ENCODE data around the gene IFT74. TPM values are rescaled to one million over a fixed set of nuclear protein-coding genes. Genes with fewer than 3 reads are reported as not detected.

Gene IFT74
- total RNA-seq, 4 donors from 2014 or later: 17.0 to 24.0 (median 22.2) TPM

- Histone ChIP-seq H3K27me3 (no peaks in the 10 kb centered on the region), H3K36me3 (peaks cover 0 to 41% (median 0%) of the 10 kb centered on the region in 3 donors), H3K9me3 (no peaks in the 10 kb centered on the region), H3K4me3 (no peak overlapping the region), H3K4me1 (no peaks in the 10 kb centered on the region), H3K27ac (no peak overlapping the region)
- peak; percentile 40 to 82 for DNase-seq (ENCODE audit: low spot score in 2 of 2)
- WGBS, 2 donors: 3 to 7% methylated on average over 4 of the region's 4 CpGs
- TF ChIP-seq POLR2A (IDR thresholded peaks at IDR 0.05) (no peak), CTCF (IDR thresholded peaks at IDR 0.05) (peak; percentile 70 to 77 (median 73))
These were observed 77.7 kb downstream of the IFT74 start for GRCh38 chr9:27033815-27034403.

GRCh38 chr9:27037499-27037898 lies 81.3 kb downstream of the IFT74 start:
- H3K4me1 ChIP-seq: no peaks in the 10 kb centered on the region
- peaks cover 0 to 19% (median 0%) of the 10 kb centered on the region in 3 donors for H3K36me3 ChIP-seq
- no peak overlapping the region for H3K4me3 ChIP-seq
- WGBS, 2 donors: 88 to 93% methylated on average over 2 of the region's 2 CpGs
- H3K27me3 ChIP-seq: no peaks in the 10 kb centered on the region
- no peak for DNase-seq (ENCODE audit: low spot score in 2 of 2)
- no peak for TF ChIP-seq EP300 (IDR thresholded peaks at IDR 0.05)
- TF ChIP-seq POLR2A (IDR thresholded peaks at IDR 0.05): no peak
- no peak for TF ChIP-seq CTCF (IDR thresholded peaks at IDR 0.05)
- no peaks in the 10 kb centered on the region for H3K9me3 ChIP-seq
- H3K27ac ChIP-seq: no peak overlapping the region

GRCh38 chr9:27041746-27042145 lies 85.5 kb downstream of the IFT74 start:
- H3K27ac ChIP-seq: no peak overlapping the region
- TF ChIP-seq CTCF (IDR thresholded peaks at IDR 0.05) (no peak), POLR2A (IDR thresholded peaks at IDR 0.05) (no peak), EP300 (IDR thresholded peaks at IDR 0.05) (no peak)

DNA sequence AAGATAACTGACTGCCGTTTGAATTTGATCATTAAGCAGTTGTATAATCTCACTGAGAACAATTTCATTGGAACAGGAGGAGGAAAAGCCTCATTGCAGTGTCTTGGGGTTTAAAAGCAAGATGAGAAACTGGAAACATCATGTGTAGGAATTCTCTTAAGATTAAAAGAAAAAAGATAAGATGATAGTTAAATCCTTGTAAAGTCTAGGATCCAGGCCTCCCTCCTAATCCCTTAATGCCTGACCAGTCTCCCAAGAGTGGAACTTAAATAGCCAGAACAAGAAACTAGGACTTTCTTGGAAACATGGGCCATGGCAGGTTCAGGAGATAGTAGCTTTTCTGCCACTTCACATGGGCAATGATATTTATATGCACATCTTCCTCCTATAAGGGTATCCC lies 86.3 kb downstream of the IFT74 start:
- DNase-seq (ENCODE audit: low spot score in 2 of 2): no peak
- H3K4me1 ChIP-seq: no peaks in the 10 kb centered on the region
- 71 to 81% methylated on average over 1 of the region's 1 CpG for WGBS, 2 donors
- TF ChIP-seq CTCF (IDR thresholded peaks at IDR 0.05): no peak
- no peak for TF ChIP-seq EP300 (IDR thresholded peaks at IDR 0.05)
- no peak for TF ChIP-seq POLR2A (IDR thresholded peaks at IDR 0.05)
- peaks cover 0 to 25% (median 0%) of the 10 kb centered on the region in 3 donors for H3K36me3 ChIP-seq
- no peak overlapping the region for H3K27ac ChIP-seq
- H3K27me3 ChIP-seq: no peaks in the 10 kb centered on the region
- H3K9me3 ChIP-seq: no peaks in the 10 kb centered on the region
- no peak overlapping the region for H3K4me3 ChIP-seq

More at GRCh38 chr9:27041746-27042145, 85.5 kb downstream of the IFT74 start:
- H3K4me1 ChIP-seq: no peaks in the 10 kb centered on the region
- H3K36me3 ChIP-seq: peaks cover 0 to 25% (median 0%) of the 10 kb centered on the region in 3 donors
- H3K27me3 ChIP-seq: no peaks in the 10 kb centered on the region
- no peak overlapping the region for H3K4me3 ChIP-seq
- H3K9me3 ChIP-seq: no peaks in the 10 kb centered on the region
- no peak for DNase-seq (ENCODE audit: low spot score in 2 of 2)

DNA sequence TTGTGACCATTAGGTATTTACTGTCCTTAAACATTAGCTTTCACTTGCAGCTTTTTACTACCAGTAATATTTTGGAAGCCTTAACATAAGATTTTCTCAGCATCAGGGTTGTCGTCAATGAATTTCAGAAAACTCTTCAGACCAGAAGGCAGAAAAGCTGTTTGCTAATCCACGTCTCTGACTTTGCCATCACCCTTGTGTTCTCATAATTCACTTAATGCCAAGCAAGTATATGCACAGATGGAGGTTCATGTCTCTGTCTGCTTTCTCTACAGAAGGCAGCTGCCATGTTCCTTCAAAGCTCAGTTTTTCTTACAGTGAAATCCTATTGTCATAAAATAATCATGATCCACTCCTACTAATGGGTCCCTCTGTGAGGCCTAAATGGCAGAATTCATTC lies 87.0 kb downstream of the IFT74 start:
- Histone ChIP-seq H3K9me3 (no peaks in the 10 kb centered on the region), H3K4me3 (no peak overlapping the region), H3K36me3 (peaks cover 0 to 18% (median 0%) of the 10 kb centered on the region in 3 donors), H3K4me1 (no peaks in the 10 kb centered on the region), H3K27me3 (no peaks in the 10 kb centered on the region), H3K27ac (no peak overlapping the region)
- 89 to 98% methylated on average over 2 of the region's 2 CpGs for WGBS, 2 donors
- no peak for DNase-seq (ENCODE audit: low spot score in 2 of 2)
- TF ChIP-seq POLR2A (IDR thresholded peaks at IDR 0.05): no peak
- no peak for TF ChIP-seq EP300 (IDR thresholded peaks at IDR 0.05)
- no peak for TF ChIP-seq CTCF (IDR thresholded peaks at IDR 0.05)

All from tibial nerve (tissue), 4 donors.